Aorta (tissue), 5 donors: ENCODE data around the gene CHST14. TPM values are rescaled to one million over a fixed set of nuclear protein-coding genes. Genes with fewer than 3 reads are reported as not detected.
A peak's percentile ranks its signal among the peaks of the same experiment; 100 is the strongest.

Experiments used
- ATAC-seq: fragments of 200-7000 bp; cut with Tn5 transposase; one replicate; pipeline ENCODE4 v1.9.1; 2022; ENCODE audit warnings: moderate library complexity; ENCODE audit not compliant: low FRiP score
- DNase-seq, 2 donors: peaks; one replicate each; pipeline ENCODE4 v3.0.0-alpha.2; 2020
- H3K27ac ChIP-seq, 2 donors: one replicate each; pipeline ENCODE4 v1.5.1; 2013; ENCODE audit warnings: low read length in 2 of 2, mild to moderate bottlenecking in 2 of 2, moderate library complexity in 2 of 2, control low read depth in 1 of 2, inconsistent platforms in 1 of 2, low read depth in 1 of 2
- H3K27me3 ChIP-seq, 2 donors: one replicate each; pipeline ENCODE4 v1.6.1; 2013; ENCODE audit warnings: control low read depth in 1 of 2, low read length in 1 of 2, mild to moderate bottlenecking in 1 of 2, moderate library complexity in 1 of 2; ENCODE audit not compliant: insufficient read depth in 2 of 2, control insufficient read depth in 1 of 2
- H3K36me3 ChIP-seq, 2 donors: one replicate each; pipeline ENCODE4 v1.6.1; 2013; ENCODE audit warnings: control low read depth in 1 of 2, low read length in 1 of 2, mild to moderate bottlenecking in 1 of 2; ENCODE audit not compliant: insufficient read depth in 2 of 2, control insufficient read depth in 1 of 2
- H3K4me1 ChIP-seq, 2 donors: one replicate each; pipeline ENCODE4 v1.6.1; 2013; ENCODE audit warnings: low read length in 2 of 2, control low read depth in 1 of 2, mild to moderate bottlenecking in 1 of 2, moderate library complexity in 1 of 2; ENCODE audit not compliant: insufficient read depth in 2 of 2, control insufficient read depth in 1 of 2
- H3K4me3 ChIP-seq, 2 donors: one replicate each; pipeline ENCODE4 v1.5.1; 2013; ENCODE audit warnings: low read length in 2 of 2, control low read depth in 1 of 2, mild to moderate bottlenecking in 1 of 2
- H3K9me3 ChIP-seq: one replicate; pipeline ENCODE4 v1.6.1; 2013; ENCODE audit warnings: mild to moderate bottlenecking, low read length; ENCODE audit not compliant: control insufficient read depth
- WGBS, 2 donors: extraction: QIAGEN DNeasy Blood & Tissue Kit; methylation state at CpG; one replicate each; pipeline ENCODE4 v1.1.7; 2013; 5-methylcytosine and 5-hydroxymethylcytosine counted together
- intact Hi-C, 2 donors: fragments of 100-400 bp; cut with DNase I; formaldehyde crosslinking; loops; one replicate each; pipeline versions ENCODE4 v1.14.2 to v1.15.0; 2022
- polyA plus RNA-seq, 2 donors: library from polyadenylated mRNA; stranded (reverse); fragments of 200-250 nt; gene quantifications; one replicate each; pipeline ENCODE4 v1.2.3, GENCODE V29; 2013
- total RNA-seq, 2 donors: library from RNA; stranded (reverse); fragmentation: NEBNext Ultra II Directional; extraction: Animal tissue kit (Norgen Biotek cat#: 25700); gene quantifications; one replicate each; pipeline ENCODE4 v1.2.1, GENCODE V29; 2021
- donor health status: healthy with polysubstance abuse.
- donor health status: Bipolar disorder and iron deficiency.
- donor health status: DM: no; HTN: no; CAD: no.
- donor health status: DM: no; HTN: no; CAD: no.
- donor health status: DM: yes; HTN: yes; CAD: no.

CHST14 gene
- total and polyA plus RNA-seq, 4 donors = 2.8 to 21.4 (median 14.8) TPM

GRCh38 chr15:40439461-40439959 is 31.3 kb upstream of the CHST14 start:
- no peak overlapping the region for H3K27ac ChIP-seq
- peaks cover 0 to 2% of the 10 kb centered on the region in 2 donors for H3K4me1 ChIP-seq
- intact Hi-C loops = no loop called here
- no peak for DNase-seq
- H3K36me3 ChIP-seq = no peaks in the 10 kb centered on the region
- ATAC-seq = no peak
- H3K9me3 ChIP-seq = no peaks in the 10 kb centered on the region
- H3K27me3 ChIP-seq = no peaks in the 10 kb centered on the region
- no peak overlapping the region for H3K4me3 ChIP-seq
- 7 to 15% methylated on average over 15 of the region's 15 CpGs for whole genome bisulfite sequencing, 2 donors

GRCh38 chr15:40439960-40440742 is 30.6 kb upstream of the CHST14 start:
- H3K4me1 ChIP-seq = peaks cover 0 to 2% of the 10 kb centered on the region in 2 donors

GRCh38 chr15:40440743-40441564 is 29.8 kb upstream of the CHST14 start, which contains the start of gene BAHD1:
Gene BAHD1 (plus strand): TSS chr15:40440953. CDS start chr15:40458465, 17,512 bp downstream.
- intact Hi-C loops = loop anchor here in 1 of 2 donors (5.0 to 10.0 kb wide), 2 partner anchors 66 to 124 kb away; partner anchors contain the start of genes CCDC32 and RPUSD2
- Histone ChIP-seq H3K27ac (peak within 1 kb of the TSS in 1 of 2 donors; percentile 6), H3K36me3 (no peaks in the 10 kb centered on the region), H3K9me3 (no peaks in the 10 kb centered on the region), H3K4me3 (peak within 1 kb of the TSS; percentile 91 to 97), H3K27me3 (no peaks in the 10 kb centered on the region), H3K4me1 (peaks cover 0 to 2% of the 10 kb centered on the region in 2 donors)
- DNase-seq = peak; percentile 98 to 99
- peak; percentile 94 for ATAC-seq
- 0 to 1% methylated on average over 23 to 119 of the region's 119 CpGs for WGBS, 2 donors

More at GRCh38 chr15:40439960-40440742, 30.6 kb upstream of the CHST14 start:
- WGBS, 2 donors = 0 to 1% methylated on average over 31 to 35 of the region's 35 CpGs
- Histone ChIP-seq H3K27ac (no peak overlapping the region), H3K9me3 (no peaks in the 10 kb centered on the region), H3K27me3 (no peaks in the 10 kb centered on the region), H3K36me3 (no peaks in the 10 kb centered on the region), H3K4me3 (peak overlapping the region; percentile 31 to 91)
- intact Hi-C loops = loop anchor here in 1 of 2 donors (5.0 to 10.0 kb wide), 2 partner anchors 67 to 125 kb away; partner anchors contain the start of genes CCDC32 and RPUSD2
- no peak for DNase-seq
- peak; percentile 30 for ATAC-seq

GRCh38 chr15:40441565-40442531 is 28.9 kb upstream of the CHST14 start:
- no peaks in the 10 kb centered on the region for H3K36me3 ChIP-seq
- DNase-seq = no peak
- peaks cover 0 to 2% of the 10 kb centered on the region in 2 donors for H3K4me1 ChIP-seq
- ATAC-seq = no peak
- 1% methylated on average over 80 to 119 of the region's 119 CpGs for WGBS, 2 donors
- H3K27me3 ChIP-seq = no peaks in the 10 kb centered on the region
- H3K27ac ChIP-seq = no peak overlapping the region
- H3K9me3 ChIP-seq = no peaks in the 10 kb centered on the region
- H3K4me3 ChIP-seq = peak overlapping the region; percentile 91 to 97
- intact Hi-C loops = loop anchor here in 1 of 2 donors (5.0 to 10.0 kb wide), 2 partner anchors 65 to 123 kb away; partner anchors contain the start of genes CCDC32 and RPUSD2

GRCh38 chr15:40443255-40443654 is 27.5 kb upstream of the CHST14 start:
- 85 to 86% methylated on average over 4 of the region's 4 CpGs for WGBS, 2 donors
- H3K36me3 ChIP-seq = no peaks in the 10 kb centered on the region
- H3K4me1 ChIP-seq = peaks cover 0 to 2% of the 10 kb centered on the region in 2 donors
- H3K4me3 ChIP-seq = no peak overlapping the region
- ATAC-seq (no peak), DNase-seq (no peak)
- H3K27me3 ChIP-seq = no peaks in the 10 kb centered on the region
- intact Hi-C loops = loop anchor here in 1 of 2 donors (5.0 to 10.0 kb wide), 2 partner anchors 64 to 122 kb away; partner anchors contain the start of genes CCDC32 and RPUSD2
- no peaks in the 10 kb centered on the region for H3K9me3 ChIP-seq
- no peak overlapping the region for H3K27ac ChIP-seq

GRCh38 chr15:40443846-40444245 is 26.9 kb upstream of the CHST14 start:
- no peak for DNase-seq
- no peaks in the 10 kb centered on the region for H3K27me3 ChIP-seq
- intact Hi-C loops = loop anchor here in 1 of 2 donors (5.0 to 10.0 kb wide), 2 partner anchors 63 to 121 kb away; partner anchors contain the start of genes CCDC32 and RPUSD2
- peaks cover 0 to 2% of the 10 kb centered on the region in 2 donors for H3K4me1 ChIP-seq
- no peak overlapping the region for H3K27ac ChIP-seq
- WGBS, 2 donors = 83 to 87% methylated on average over 3 of the region's 3 CpGs
- no peak for ATAC-seq
- no peaks in the 10 kb centered on the region for H3K9me3 ChIP-seq
- H3K4me3 ChIP-seq = no peak overlapping the region
- no peaks in the 10 kb centered on the region for H3K36me3 ChIP-seq

GRCh38 chr15:40444736-40445135 is 26.0 kb upstream of the CHST14 start:
- Histone ChIP-seq H3K27me3 (no peaks in the 10 kb centered on the region), H3K4me3 (no peak overlapping the region), H3K27ac (no peak overlapping the region), H3K9me3 (no peaks in the 10 kb centered on the region), H3K4me1 (peaks cover 0 to 2% of the 10 kb centered on the region in 2 donors), H3K36me3 (no peaks in the 10 kb centered on the region)
- DNase-seq = no peak
- no peak for ATAC-seq
- 82 to 86% methylated on average over 5 of the region's 5 CpGs for WGBS, 2 donors
- intact Hi-C loops = loop anchor here in 1 of 2 donors (5.0 to 10.0 kb wide), 2 partner anchors 63 to 120 kb away; partner anchors contain the start of genes CCDC32 and RPUSD2
